ENCODE measurements around the gene FITM1.

The FITM1 gene

DNA sequence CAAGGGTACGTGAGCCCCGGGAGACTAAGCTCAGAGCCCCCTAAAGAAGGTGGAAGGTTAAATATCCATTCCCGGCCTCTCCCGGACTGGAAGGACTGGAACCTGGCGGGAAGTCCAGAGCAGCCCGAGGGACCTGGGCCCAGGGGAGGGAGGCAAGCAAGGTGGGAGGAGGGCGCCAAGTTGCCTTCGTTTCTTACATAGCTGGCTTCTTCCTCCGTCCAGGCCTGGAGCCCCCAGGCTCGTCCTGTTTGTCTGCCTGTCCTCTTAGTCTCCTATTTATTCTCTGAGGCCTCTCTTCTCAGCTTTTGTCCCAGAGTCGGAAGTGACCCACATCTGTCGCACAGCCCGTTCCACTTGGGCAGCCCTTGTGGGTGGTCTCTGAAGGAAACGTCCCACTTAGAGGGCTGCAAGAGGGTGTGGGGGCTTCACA is 35.6 kb upstream of the FITM1 start:
- Histone ChIP-seq H3K4ac (ENCODE audit: low read depth in 1 of 2, low read length in 2 of 2) (peak overlapping the region; percentile 9 to 83), H2BK120ac (ENCODE audit: low read depth, low read length) (no peak overlapping the region), H2AK5ac (ENCODE audit: low read length, severe bottlenecking) (no peak overlapping the region), H3K36me3 (ENCODE audit: control insufficient read depth in 1 of 2, insufficient read depth in 2 of 2, low read depth in 1 of 2, low read length in 2 of 2) (peaks cover 6 to 22% of the 10 kb centered on the region in 2 experiments), H2BK5ac (ENCODE audit: low read depth, low read length, poor library complexity, severe bottlenecking) (no peak overlapping the region), H3K18ac (ENCODE audit: low read depth in 1 of 2, low read length in 2 of 2) (peak overlapping the region; percentile 92 to 97), H2BK15ac (ENCODE audit: low read depth, poor library complexity, severe bottlenecking) (no peak overlapping the region), H3K14ac (ENCODE audit: low read length in 2 of 2) (peak overlapping the region in 1 of 2 experiments; percentile 92), H3K4me2 (ENCODE audit: low read length, poor library complexity, severe bottlenecking) (peak overlapping the region; percentile 94), H4K8ac (ENCODE audit: low read length) (peak overlapping the region; percentile 65), H2AFZ (ENCODE audit: low read depth, low read length) (peak overlapping the region; percentile 95), H3K4me1 (ENCODE audit: control insufficient read depth, insufficient read depth, low read depth, low read length) (peaks cover 14% of the 10 kb centered on the region), H3K4me3 (ENCODE audit: insufficient read depth in 1 of 2, low read depth in 1 of 2, low read length in 2 of 2) (peak overlapping the region; percentile 81 to 90), H4K91ac (ENCODE audit: low read length) (peak overlapping the region; percentile 53), H3K23ac (ENCODE audit: low read length in 2 of 2) (no peak overlapping the region), H3K9ac (ENCODE audit: low read length) (peak overlapping the region; percentile 88), H2BK12ac (ENCODE audit: low read length in 2 of 2) (peak overlapping the region; percentile 7 to 31), H3K9me3 (ENCODE audit: control insufficient read depth, low read length) (no peaks in the 10 kb centered on the region), H3K27me3 (ENCODE audit: control insufficient read depth in 1 of 2, insufficient read depth in 1 of 2, low read length in 2 of 2) (no peaks in the 10 kb centered on the region), H3K79me1 (replicated peaks; ENCODE audit: low read length, poor library complexity, severe bottlenecking) (peaks cover 11% of the 10 kb centered on the region), H3K27ac (ENCODE audit: low read length, poor library complexity, severe bottlenecking) (peak overlapping the region; percentile 48)
- no peak for DNase-seq
- WGBS: 3% methylated on average over 14 of the region's 14 CpGs

DNA sequence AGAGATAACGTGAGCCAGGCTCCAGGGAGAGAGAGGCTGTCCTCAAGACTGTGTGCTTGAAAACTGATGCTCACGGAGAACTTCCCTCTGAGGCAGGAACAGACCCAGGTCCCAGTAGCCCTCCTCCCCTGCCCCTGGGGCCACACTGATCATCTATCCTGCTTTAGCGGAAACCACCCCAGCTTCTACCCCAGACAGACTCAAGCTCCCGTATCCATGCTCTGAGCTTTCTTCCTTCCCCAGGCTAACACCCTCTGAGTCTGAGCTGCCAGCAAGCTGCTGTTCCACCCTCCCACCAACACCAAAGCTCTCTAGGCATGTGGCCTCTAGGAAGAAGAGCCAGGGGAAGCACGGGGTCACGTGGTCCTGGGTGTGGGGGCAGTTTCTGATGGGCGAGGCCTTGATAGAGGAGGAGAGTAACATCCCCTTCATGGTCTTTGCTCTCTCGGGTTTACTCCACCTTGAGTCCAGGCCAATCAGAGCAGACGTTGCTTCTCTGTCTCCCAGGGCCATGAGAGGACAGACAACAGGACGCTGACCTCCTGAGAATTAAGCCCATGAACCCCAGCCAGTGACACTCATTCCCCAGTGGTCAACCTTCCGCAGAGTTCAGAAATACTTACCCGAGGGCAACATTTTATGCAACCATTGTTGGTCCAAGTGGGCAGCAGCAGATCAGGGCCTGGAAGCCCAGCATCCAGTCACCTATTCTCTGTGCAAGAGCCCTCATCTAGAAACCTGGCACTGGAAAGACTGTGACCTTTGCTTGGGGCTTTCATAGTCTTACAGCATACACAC is 35.0 kb upstream of the FITM1 start:
- Histone ChIP-seq H3K36me3 (ENCODE audit: control insufficient read depth in 1 of 2, insufficient read depth in 2 of 2, low read depth in 1 of 2, low read length in 2 of 2) (peaks cover 10 to 25% of the 10 kb centered on the region in 2 experiments), H3K4me2 (ENCODE audit: low read length, poor library complexity, severe bottlenecking) (peak overlapping the region; percentile 94), H3K27ac (ENCODE audit: low read length, poor library complexity, severe bottlenecking) (no peak overlapping the region), H2AK5ac (ENCODE audit: low read length, severe bottlenecking) (no peak overlapping the region), H3K9me3 (ENCODE audit: control insufficient read depth, low read length) (no peaks in the 10 kb centered on the region), H3K4ac (ENCODE audit: low read depth in 1 of 2, low read length in 2 of 2) (peak overlapping the region; percentile 9 to 55), H3K79me1 (replicated peaks; ENCODE audit: low read length, poor library complexity, severe bottlenecking) (peaks cover 11% of the 10 kb centered on the region), H3K4me3 (ENCODE audit: insufficient read depth in 1 of 2, low read depth in 1 of 2, low read length in 2 of 2) (peak overlapping the region; percentile 81 to 90), H2BK120ac (ENCODE audit: low read depth, low read length) (peak overlapping the region; percentile 11), H4K91ac (ENCODE audit: low read length) (peak overlapping the region; percentile 53), H2BK12ac (ENCODE audit: low read length in 2 of 2) (peak overlapping the region in 1 of 2 experiments; percentile 7), H3K23ac (ENCODE audit: low read length in 2 of 2) (no peak overlapping the region), H3K14ac (ENCODE audit: low read length in 2 of 2) (no peak overlapping the region), H2BK15ac (ENCODE audit: low read depth, poor library complexity, severe bottlenecking) (no peak overlapping the region), H3K9ac (ENCODE audit: low read length) (peak overlapping the region; percentile 88), H3K18ac (ENCODE audit: low read depth in 1 of 2, low read length in 2 of 2) (peak overlapping the region; percentile 92 to 97), H3K27me3 (ENCODE audit: control insufficient read depth in 1 of 2, insufficient read depth in 1 of 2, low read length in 2 of 2) (no peaks in the 10 kb centered on the region), H2BK5ac (ENCODE audit: low read depth, low read length, poor library complexity, severe bottlenecking) (no peak overlapping the region), H2AFZ (ENCODE audit: low read depth, low read length) (no peak overlapping the region), H3K4me1 (ENCODE audit: control insufficient read depth, insufficient read depth, low read depth, low read length) (peaks cover 14% of the 10 kb centered on the region), H4K8ac (ENCODE audit: low read length) (peak overlapping the region; percentile 39)
- WGBS: 32% methylated on average over 12 of the region's 12 CpGs
- peak; percentile 63 for DNase-seq

DNA sequence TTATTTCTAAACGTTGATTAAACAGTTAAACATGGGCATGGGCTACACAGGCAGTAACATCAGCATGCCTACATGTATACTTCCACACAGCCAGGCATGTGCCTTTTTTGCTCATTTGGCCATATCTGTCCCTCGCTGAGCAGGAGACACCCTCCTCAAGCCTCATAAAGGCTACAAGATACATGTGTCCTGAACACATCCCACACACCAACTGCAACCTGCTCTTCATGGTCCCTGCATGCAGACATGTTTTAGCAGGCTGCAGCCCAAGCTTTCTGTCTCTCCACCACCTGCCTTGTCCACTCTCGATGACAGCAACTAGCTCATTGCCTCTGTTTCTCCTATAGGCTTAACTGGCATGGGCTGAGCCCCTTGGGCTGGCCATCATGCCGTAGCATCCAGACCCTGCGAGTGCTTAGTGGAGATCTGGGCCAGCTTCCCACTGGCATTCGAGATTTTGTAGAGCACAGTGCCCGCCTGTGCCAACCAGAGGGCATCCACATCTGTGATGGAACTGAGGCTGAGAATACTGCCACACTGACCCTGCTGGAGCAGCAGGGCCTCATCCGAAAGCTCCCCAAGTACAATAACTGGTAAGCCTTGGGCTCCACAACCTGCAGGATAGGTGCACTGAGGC is 33.8 kb upstream of the FITM1 start:
- no peak overlapping the region for H2BK15ac ChIP-seq (ENCODE audit: low read depth, poor library complexity, severe bottlenecking)
- no peak for DNase-seq

GRCh38 chr14:24098229-24098926 is 32.1 kb upstream of the FITM1 start:
- Histone ChIP-seq H3K9ac (ENCODE audit: low read length) (no peak overlapping the region), H3K4me2 (ENCODE audit: low read length, poor library complexity, severe bottlenecking) (no peak overlapping the region), H3K14ac (ENCODE audit: low read length in 2 of 2) (no peak overlapping the region), H3K36me3 (ENCODE audit: control insufficient read depth in 1 of 2, insufficient read depth in 2 of 2, low read depth in 1 of 2, low read length in 2 of 2) (peaks cover 15 to 32% of the 10 kb centered on the region in 2 experiments), H2BK15ac (ENCODE audit: low read depth, poor library complexity, severe bottlenecking) (no peak overlapping the region), H3K4ac (ENCODE audit: low read depth in 1 of 2, low read length in 2 of 2) (no peak overlapping the region), H4K8ac (ENCODE audit: low read length) (no peak overlapping the region), H2BK120ac (ENCODE audit: low read depth, low read length) (no peak overlapping the region), H2BK12ac (ENCODE audit: low read length in 2 of 2) (no peak overlapping the region), H3K27ac (ENCODE audit: low read length, poor library complexity, severe bottlenecking) (no peak overlapping the region), H3K4me1 (ENCODE audit: control insufficient read depth, insufficient read depth, low read depth, low read length) (peaks cover 14% of the 10 kb centered on the region), H2AFZ (ENCODE audit: low read depth, low read length) (no peak overlapping the region), H3K9me3 (ENCODE audit: control insufficient read depth, low read length) (no peaks in the 10 kb centered on the region), H3K18ac (ENCODE audit: low read depth in 1 of 2, low read length in 2 of 2) (no peak overlapping the region), H2BK5ac (ENCODE audit: low read depth, low read length, poor library complexity, severe bottlenecking) (no peak overlapping the region), H4K91ac (ENCODE audit: low read length) (no peak overlapping the region), H3K23ac (ENCODE audit: low read length in 2 of 2) (no peak overlapping the region), H2AK5ac (ENCODE audit: low read length, severe bottlenecking) (no peak overlapping the region), H3K4me3 (ENCODE audit: insufficient read depth in 1 of 2, low read depth in 1 of 2, low read length in 2 of 2) (no peak overlapping the region), H3K79me1 (replicated peaks; ENCODE audit: low read length, poor library complexity, severe bottlenecking) (peaks cover 11% of the 10 kb centered on the region), H3K27me3 (ENCODE audit: control insufficient read depth in 1 of 2, insufficient read depth in 1 of 2, low read length in 2 of 2) (no peaks in the 10 kb centered on the region)
- DNase-seq: no peak
- 95% methylated on average over 16 of the region's 16 CpGs for WGBS

More for the DNA sequence above, 33.8 kb upstream of the FITM1 start:
- Histone ChIP-seq H3K4me1 (ENCODE audit: control insufficient read depth, insufficient read depth, low read depth, low read length) (peaks cover 14% of the 10 kb centered on the region), H3K14ac (ENCODE audit: low read length in 2 of 2) (no peak overlapping the region), H3K27ac (ENCODE audit: low read length, poor library complexity, severe bottlenecking) (no peak overlapping the region), H3K4ac (ENCODE audit: low read depth in 1 of 2, low read length in 2 of 2) (no peak overlapping the region), H2AK5ac (ENCODE audit: low read length, severe bottlenecking) (no peak overlapping the region), H3K23ac (ENCODE audit: low read length in 2 of 2) (no peak overlapping the region), H3K36me3 (ENCODE audit: control insufficient read depth in 1 of 2, insufficient read depth in 2 of 2, low read depth in 1 of 2, low read length in 2 of 2) (peaks cover 10 to 25% of the 10 kb centered on the region in 2 experiments), H2BK120ac (ENCODE audit: low read depth, low read length) (no peak overlapping the region), H3K4me2 (ENCODE audit: low read length, poor library complexity, severe bottlenecking) (no peak overlapping the region), H3K9ac (ENCODE audit: low read length) (no peak overlapping the region), H3K79me1 (replicated peaks; ENCODE audit: low read length, poor library complexity, severe bottlenecking) (peaks cover 11% of the 10 kb centered on the region), H3K27me3 (ENCODE audit: control insufficient read depth in 1 of 2, insufficient read depth in 1 of 2, low read length in 2 of 2) (no peaks in the 10 kb centered on the region), H3K9me3 (ENCODE audit: control insufficient read depth, low read length) (no peaks in the 10 kb centered on the region), H2AFZ (ENCODE audit: low read depth, low read length) (no peak overlapping the region), H4K91ac (ENCODE audit: low read length) (no peak overlapping the region), H3K4me3 (ENCODE audit: insufficient read depth in 1 of 2, low read depth in 1 of 2, low read length in 2 of 2) (no peak overlapping the region), H2BK12ac (ENCODE audit: low read length in 2 of 2) (no peak overlapping the region), H4K8ac (ENCODE audit: low read length) (no peak overlapping the region), H3K18ac (ENCODE audit: low read depth in 1 of 2, low read length in 2 of 2) (no peak overlapping the region), H2BK5ac (ENCODE audit: low read depth, low read length, poor library complexity, severe bottlenecking) (no peak overlapping the region)
- 97% methylated on average over 8 of the region's 8 CpGs for WGBS
